HG02759 (cell line): Measurements from ENCODE around the gene OBSCN.

Source experiments
- ATAC-seq: cut with Tn5 transposase; IDR thresholded peaks from one replicate; pipeline ENCODE4 v1.9.1; 2021; ENCODE audit warnings: mild to moderate bottlenecking, moderate library complexity; ENCODE audit not compliant: unreplicated experiment

The OBSCN gene

DNA sequence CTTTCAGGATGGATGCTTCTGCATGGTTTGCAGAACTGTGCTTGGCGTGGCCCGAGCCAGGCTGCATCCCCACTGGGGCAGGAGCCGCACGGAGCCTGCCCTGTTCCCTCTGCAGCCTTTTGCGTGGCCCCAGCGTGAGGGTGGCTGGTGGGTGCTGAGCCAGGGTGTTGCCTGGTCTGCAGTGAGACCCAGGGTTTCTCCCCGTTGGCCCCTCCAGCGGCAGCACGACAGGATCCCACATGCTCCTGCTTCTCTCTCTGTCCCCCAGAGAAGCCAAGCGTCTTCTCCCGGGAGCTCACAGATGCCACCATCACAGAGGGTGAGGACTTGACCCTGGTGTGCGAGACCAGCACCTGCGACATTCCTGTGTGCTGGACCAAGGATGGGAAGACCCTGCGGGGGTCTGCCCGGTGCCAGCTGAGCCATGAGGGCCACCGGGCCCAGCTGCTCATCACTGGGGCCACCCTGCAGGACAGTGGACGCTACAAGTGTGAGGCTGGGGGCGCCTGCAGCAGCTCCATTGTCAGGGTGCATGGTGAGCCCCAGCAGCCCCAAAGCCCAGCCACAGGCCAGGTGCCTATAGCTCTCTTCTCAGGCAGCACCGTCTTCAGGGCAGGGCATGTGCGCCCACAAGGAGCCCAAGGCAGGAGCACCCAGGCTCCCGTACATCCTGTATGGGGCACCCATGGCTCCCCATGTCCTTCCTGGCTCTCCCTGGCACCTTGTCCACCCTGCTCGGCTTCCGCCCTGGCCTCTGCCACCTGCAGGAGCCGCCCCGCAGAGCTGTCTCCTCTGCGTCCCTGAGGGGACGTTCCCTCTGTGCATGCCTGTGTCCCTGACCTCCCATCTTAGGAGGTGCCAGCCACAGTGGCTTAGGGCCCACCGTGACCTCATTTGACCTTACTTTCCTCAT, 78.9 kb downstream of the OBSCN start:
- ATAC-seq, result no peak

DNA sequence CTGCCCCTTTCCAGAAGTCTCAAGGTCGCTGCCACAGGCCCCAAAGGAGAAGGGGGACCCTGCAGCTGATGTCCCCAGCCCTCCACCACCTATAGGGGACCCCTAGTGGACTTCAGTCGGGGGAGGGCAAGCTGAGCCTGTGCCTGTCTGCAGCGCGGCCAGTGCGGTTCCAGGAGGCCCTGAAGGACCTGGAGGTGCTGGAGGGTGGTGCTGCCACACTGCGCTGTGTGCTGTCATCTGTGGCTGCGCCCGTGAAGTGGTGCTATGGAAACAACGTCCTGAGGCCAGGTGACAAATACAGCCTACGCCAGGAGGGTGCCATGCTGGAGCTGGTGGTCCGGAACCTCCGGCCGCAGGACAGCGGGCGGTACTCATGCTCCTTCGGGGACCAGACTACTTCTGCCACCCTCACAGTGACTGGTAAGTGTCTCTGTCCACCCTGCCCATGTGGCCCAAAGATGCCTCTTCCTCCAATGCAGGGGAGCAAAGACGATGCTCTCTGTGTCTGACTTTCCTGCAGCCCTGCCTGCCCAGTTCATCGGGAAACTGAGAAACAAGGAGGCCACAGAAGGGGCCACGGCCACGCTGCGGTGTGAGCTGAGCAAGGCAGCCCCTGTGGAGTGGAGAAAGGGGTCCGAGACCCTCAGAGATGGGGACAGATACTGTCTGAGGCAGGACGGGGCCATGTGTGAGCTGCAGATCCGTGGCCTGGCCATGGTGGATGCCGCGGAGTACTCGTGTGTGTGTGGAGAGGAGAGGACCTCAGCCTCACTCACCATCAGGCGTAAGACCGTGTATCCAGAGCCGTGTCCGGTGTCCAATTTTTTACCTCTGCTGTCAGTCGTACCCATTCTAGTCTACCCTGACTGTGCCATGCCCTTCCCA, 79.9 kb downstream of the OBSCN start:
- ATAC-seq, result no peak

DNA sequence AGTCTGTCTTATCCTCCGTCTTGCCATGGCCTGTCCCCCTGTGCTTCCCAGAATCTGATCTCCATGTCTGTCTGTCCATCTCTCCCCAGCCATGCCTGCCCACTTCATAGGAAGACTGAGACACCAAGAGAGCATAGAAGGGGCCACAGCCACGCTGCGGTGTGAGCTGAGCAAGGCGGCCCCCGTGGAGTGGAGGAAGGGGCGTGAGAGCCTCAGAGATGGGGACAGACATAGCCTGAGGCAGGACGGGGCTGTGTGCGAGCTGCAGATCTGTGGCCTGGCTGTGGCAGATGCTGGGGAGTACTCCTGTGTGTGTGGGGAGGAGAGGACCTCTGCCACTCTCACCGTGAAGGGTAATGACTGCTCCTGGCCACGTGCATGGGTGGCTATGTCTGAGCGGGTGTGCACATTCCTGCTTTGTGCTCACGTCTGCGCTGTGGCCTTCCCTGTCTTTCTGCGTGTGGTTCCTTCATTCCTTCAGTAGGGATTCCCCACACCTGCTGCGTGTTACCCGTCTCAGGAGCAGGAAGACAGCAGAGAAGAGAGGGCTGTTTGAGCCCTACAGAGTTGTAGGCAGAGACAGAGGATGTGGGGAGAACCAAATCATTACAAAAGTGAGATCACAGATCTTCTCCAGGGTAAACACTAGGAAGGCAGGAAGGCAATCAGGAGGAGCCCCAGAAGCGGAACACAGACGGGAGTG, 80.8 kb downstream of the OBSCN start:
- no peak for ATAC-seq

DNA sequence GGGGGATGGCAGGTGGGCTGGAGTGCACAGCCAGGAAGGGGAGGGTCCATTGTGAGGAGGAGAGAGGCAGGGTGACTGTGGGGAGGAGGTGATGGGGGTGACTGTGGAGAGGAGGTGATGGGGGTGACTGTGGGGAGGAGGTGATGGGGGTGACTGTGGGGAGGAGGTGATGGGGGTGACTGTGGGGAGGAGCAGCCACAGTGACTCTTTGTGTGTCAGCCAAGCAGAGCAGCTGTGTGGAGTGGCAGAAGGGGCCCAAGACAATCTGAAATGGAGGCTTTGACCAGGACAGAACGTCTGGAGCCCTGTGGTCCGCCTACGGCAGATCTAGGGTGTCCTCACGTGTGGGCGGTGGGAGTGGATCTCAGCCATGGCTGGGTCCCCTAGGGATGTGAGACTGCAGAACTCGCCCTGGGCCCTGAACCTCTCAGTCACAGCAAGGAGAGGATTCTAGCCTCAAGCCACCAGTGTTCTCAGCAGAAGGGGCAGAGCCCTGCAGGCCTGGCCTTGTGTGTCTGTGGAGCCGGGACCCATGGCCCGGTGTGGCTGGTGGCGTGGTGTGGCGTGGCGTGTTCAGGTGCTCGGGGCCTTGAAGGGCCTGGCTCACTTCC, 81.5 kb downstream of the OBSCN start:
- ATAC-seq, result no peak

DNA sequence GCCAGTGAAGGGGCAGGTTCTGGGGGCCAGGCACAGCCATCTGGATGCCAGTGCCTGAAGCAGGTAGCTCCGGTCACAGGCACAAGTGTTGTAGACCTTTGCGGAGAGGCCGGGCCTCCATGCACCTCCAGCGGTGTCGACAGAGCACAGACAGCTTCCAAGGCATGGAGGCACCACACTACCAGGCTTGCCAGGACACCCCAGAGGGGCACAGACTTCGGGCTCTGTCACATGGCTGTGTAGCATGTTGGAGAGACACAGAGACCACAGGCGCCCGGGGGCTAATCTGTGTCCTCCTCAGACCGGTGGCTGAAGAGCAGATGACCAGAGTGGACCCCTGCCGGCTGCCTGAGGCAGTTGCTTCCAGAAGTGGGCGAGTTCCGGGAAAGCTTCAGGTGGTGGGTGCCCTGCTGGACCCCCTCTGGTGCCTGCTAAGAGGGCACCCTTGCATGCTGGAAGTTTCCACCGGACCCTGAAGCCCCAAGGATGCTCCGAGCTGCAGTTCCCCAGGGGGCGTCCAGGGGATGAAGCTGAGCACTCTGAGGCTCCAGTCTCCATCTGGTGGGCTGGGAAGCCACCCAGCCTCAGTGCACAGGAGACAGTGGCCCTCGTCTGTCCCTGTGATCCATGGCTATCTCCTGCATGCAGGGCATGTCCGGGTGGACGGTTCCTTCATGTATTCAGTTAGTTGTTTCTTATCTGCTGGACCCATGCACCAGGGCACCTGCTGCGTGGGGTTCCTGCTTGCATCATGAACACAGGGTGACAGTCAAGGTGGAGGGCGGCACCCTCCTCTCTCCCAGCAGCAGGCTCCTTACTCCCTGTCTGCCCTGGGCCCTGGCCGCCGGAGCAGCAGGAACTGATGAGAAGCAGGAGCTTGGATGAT, 82.4 kb downstream of the OBSCN start:
- no peak for ATAC-seq

DNA sequence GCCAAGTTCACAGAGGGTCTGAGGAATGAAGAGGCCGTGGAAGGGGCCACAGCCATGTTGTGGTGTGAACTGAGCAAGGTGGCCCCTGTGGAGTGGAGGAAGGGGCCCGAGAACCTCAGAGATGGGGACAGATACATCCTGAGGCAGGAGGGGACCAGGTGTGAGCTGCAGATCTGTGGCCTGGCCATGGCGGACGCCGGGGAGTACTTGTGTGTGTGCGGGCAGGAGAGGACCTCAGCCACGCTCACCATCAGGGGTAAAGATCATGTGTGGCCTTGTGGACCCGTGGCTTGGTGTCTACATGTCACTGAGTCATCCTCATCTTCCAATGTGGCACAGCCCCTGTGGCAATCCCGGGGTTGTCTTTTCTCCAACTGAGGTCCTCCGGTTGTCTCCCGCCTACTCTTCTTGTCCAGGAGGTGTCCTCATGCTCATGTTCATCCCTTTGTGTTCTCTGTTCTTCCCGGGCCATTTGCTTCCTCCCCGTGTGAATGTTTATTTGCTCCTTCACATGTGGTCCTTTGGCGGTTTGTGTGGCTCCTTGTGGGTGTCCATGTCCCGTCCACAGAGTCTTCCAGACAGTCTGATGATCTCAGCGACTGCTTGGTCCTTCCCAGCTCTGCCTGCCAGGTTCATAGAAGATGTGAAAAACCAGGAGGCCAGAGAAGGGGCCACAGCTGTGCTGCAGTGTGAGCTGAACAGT, 84.2 kb downstream of the OBSCN start:
- ATAC-seq, result no peak

DNA sequence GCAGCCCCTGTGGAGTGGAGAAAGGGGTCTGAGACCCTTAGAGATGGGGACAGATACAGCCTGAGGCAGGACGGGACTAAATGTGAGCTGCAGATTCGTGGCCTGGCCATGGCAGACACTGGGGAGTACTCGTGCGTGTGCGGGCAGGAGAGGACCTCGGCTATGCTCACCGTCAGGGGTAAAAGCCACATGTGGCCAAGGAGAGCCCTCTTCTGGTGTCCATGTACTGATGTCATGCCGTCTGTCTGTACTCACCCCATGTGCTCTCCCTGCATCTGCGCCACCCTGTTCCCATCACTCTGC, 84.7 kb downstream of the OBSCN start:
- no peak for ATAC-seq

DNA sequence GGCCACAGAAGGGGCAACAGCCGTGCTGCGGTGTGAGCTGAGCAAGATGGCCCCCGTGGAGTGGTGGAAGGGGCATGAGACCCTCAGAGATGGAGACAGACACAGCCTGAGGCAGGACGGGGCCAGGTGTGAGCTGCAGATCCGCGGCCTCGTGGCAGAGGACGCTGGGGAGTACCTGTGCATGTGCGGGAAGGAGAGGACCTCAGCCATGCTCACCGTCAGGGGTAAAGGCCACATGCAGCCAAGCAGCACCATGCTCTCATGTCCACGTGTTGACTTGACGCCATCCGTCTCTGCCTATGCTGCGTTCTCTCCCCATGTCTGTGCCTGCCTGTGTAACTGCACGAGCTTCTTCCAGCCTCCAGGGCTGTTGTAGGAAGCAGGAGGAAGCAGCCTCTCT, 85.5 kb downstream of the OBSCN start:
- no peak for ATAC-seq

DNA sequence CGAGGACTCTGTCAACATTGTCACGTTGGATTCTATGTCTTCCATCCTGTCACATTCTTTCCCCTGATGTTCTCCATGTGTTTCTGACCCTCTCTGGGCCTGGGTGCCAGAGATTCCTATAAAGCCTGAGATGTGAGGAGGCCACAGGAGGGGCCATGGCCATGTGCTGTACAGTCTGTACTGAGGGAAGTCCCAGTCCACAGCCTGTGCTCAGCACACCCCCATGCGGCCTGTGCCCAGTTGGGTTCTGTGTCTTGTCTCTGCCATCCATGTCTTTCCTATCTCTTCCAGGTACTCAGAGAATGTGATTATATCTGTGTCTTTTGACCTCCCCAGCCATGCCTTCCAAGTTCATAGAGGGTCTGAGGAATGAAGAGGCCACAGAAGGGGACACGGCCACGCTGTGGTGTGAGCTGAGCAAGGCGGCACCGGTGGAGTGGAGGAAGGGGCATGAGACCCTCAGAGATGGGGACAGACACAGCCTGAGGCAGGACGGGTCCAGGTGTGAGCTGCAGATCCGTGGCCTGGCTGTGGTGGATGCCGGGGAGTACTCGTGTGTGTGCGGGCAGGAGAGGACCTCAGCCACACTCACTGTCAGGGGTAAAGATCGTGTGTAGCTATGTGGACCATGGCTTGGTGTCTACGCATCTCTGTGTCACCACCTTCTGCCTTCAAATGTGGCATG, 86.1 kb downstream of the OBSCN start:
- ATAC-seq, result no peak

DNA sequence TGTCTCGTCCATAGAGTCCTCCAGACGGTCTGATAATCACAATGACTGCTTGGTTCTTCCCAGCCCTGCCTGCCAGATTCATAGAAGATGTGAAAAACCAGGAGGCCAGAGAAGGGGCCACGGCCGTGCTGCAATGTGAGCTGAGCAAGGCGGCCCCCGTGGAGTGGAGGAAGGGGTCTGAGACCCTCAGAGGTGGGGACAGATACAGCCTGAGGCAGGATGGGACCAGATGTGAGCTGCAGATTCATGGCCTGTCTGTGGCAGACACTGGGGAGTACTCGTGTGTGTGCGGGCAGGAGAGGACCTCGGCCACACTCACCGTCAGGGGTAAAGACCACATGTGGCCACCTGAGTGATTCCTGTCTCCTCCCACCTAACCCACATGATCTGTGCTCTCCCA, 86.9 kb downstream of the OBSCN start:
- ATAC-seq, result no peak

DNA sequence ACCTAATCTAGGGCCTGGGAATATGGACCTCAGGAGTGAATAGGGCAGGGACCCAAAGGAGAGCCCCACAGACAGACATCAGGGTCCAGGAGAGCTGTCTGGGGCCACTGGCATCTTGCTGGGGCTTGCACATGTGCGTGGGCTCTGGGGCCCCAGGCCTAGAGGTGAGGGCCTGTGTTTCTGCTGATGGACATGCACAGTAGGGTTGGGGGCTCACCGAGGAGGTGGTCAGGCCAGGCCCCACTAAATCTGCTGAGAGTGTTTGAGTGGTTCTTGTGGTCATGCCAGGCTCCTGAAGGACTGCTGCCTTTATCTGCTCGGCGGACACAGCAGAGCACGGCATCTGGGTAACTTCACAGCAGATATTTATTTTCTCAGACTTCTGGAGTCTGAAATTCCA, 87.4 kb downstream of the OBSCN start:
- no peak for ATAC-seq

DNA sequence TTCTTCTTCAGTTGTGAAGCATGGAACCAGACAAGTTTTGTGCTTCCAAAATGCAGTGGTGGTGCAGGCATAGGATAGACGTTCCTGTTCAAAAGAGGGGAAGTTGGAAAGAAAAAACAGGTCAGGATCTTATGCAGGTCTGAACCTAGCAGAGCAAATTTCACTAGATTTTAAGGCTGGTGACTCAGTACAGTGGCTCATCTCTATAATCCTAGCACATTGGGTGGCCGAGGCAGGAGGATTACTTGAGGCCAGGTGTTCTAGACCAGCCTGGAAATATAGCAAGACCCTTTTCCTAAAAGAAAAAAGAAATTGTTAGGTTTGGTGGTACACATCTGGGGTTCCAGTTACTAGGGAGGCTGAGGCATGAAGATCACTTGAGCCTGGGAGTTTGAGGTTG, 88.1 kb downstream of the OBSCN start:
- ATAC-seq, result no peak

DNA sequence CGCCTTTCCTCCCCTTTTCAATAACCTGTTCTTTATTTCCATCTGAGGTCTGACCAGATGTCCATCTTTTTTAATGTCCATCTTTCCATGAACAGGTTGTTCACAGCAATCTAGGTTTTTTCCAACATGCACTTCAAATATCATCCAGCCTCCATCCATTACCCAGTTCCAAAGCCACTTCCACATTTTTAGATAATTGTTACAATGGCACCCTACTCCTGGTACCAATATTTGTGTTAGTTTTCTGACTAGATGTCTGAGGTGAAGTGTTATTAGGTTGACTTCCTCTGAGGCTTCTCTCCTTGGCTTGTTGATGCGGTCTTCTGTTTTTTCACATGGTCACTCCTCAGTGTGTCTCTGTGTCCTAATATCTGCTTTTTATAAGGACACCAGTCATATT, 89.4 kb downstream of the OBSCN start:
- ATAC-seq, result no peak

DNA sequence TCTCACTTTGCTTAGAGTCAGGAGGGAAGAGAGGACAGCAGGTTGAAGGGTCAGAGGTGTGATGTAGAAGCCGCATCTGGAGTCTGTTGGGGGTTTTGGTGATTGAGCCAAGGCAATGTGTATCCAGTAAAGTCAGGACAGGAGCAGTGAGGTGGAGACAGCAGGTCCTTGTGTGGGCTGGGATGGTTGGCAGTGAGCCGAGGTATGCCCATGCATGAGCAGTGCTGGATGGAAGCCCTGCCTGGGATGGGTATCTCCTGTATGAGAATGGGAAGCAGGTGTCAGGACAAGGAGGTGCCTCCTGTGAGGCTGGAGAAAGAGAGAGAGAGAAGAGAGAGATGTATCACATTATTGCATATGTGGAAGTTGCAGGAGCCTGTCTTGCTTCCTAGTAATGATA, 90.0 kb downstream of the OBSCN start:
- ATAC-seq, result no peak

DNA sequence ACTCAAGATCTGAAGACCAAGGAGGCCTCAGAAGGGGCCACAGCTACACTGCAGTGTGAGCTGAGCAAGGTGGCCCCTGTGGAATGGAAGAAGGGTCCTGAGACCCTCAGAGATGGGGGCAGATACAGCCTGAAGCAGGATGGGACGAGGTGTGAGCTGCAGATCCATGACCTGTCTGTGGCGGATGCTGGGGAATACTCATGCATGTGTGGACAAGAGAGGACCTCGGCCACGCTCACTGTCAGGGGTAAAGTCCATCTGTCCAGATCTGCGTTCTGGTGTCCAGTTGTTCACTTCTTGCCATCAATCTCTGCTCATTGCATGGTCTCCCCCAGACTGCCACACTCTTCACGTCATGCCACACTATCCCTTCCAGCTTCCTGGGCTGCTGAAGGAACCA, 90.6 kb downstream of the OBSCN start:
- ATAC-seq, result no peak

DNA sequence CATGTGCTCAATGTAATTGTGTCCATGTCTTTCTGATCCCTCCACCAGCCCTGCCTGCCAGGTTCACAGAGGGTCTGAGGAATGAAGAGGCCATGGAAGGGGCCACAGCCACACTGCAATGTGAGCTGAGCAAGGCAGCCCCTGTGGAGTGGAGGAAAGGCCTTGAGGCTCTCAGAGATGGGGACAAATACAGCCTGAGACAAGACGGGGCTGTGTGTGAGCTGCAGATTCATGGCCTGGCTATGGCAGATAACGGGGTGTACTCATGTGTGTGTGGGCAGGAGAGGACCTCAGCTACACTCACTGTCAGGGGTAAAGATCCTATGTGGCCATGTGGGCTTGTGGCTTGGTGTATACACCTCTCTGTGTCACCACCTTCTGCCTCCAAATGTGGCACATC, 91.4 kb downstream of the OBSCN start:
- ATAC-seq, result no peak

DNA sequence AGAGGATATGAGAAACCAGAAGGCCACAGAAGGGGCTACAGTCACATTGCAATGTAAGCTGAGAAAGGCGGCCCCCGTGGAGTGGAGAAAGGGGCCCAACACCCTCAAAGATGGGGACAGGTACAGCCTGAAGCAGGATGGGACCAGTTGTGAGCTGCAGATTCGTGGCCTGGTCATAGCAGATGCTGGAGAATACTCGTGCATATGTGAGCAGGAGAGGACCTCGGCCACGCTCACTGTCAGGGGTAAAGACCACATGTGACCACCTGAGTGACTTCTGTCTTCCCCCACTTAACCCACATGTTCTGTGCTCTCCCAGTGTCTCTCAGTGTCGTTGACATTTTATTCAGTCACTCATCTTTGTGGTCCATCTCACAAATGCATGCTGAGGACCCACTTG, 92.1 kb downstream of the OBSCN start:
- no peak for ATAC-seq

DNA sequence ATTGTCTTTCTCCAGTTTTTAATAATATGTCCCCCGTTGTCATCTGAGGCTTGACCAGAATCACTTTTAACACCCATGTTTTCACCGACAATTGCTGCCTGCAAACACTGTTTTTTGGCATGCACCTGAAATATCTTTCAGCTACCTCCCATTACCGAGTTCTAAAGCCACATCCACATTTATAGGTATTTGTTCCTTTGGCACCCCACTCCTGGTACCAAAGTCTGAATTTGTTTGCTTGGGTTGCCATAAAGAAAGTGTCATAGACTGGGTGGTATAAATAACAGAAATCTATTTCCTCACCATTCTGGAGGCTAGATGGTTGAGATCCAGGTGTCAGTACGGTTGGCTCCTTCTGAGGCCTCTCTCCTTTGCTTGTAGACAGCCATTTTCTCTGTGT, 94.2 kb downstream of the OBSCN start:
- ATAC-seq, result no peak

DNA sequence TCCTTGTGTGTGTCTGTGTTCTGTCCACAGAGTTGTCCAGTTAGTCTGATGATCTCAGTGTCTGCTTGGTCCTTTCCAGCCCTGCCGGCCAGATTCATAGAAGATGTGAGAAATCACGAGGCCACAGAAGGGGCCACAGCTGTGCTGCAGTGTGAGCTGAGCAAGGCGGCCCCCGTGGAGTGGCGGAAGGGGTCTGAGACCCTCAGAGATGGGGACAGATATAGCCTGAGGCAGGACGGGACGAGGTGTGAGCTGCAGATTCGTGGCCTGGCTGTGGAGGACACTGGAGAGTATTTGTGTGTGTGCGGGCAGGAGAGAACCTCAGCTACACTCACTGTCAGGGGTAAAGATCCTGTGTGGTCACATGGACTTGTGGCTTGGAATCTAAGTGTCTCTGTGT, 95.8 kb downstream of the OBSCN start:
- no peak for ATAC-seq
